Choroid plexus epithelial cell (primary cell): ENCODE measurements around the gene AQP12B.

Source experiments
- DNase-seq: peaks from one replicate; pipeline ENCODE4 v3.0.0-alpha.2; 2010; ENCODE audit warnings: low read depth
- H3K4me3 ChIP-seq: 2 replicates; pipeline ENCODE4 v1.5.1; 2011; ENCODE audit warnings: low read depth, mild to moderate bottlenecking, control low read depth, low read length, moderate library complexity
- CTCF ChIP-seq: conservative IDR thresholded peaks from 2 replicates; pipeline ENCODE4 v1.5.1; 2011; ENCODE audit warnings: low read depth, mild to moderate bottlenecking, control low read depth, inconsistent platforms, low read length, moderate library complexity

The AQP12B gene

GRCh38 chr2:240717181-240717641 lies 34.5 kb upstream of the AQP12B start:
- no peak for TF ChIP-seq CTCF
- H3K4me3 ChIP-seq, result no peak overlapping the region
- no peak for DNase-seq

GRCh38 chr2:240716130-240716798 lies 33.6 kb upstream of the AQP12B start:
- H3K4me3 ChIP-seq, result no peak overlapping the region
- no peak for TF ChIP-seq CTCF
- no peak for DNase-seq

GRCh38 chr2:240714747-240715725 lies 32.4 kb upstream of the AQP12B start:
- DNase-seq, result no peak
- TF ChIP-seq CTCF, result no peak
- no peak overlapping the region for H3K4me3 ChIP-seq

GRCh38 chr2:240713928-240714746 lies 31.5 kb upstream of the AQP12B start:
- no peak overlapping the region for H3K4me3 ChIP-seq
- TF ChIP-seq CTCF, result no peak
- DNase-seq, result no peak

- DNase-seq, result no peak
- no peak for TF ChIP-seq CTCF
- no peak overlapping the region for H3K4me3 ChIP-seq
Measured at GRCh38 chr2:240713071-240713927, 30.6 kb upstream of the AQP12B start.

- H3K4me3 ChIP-seq, result no peak overlapping the region
- DNase-seq, result no peak
- TF ChIP-seq CTCF, result no peak
Measured at GRCh38 chr2:240712121-240712520, 29.4 kb upstream of the AQP12B start.
